Breast epithelium (tissue), 3 donors: ENCODE data around the gene EZH1.

Experiments used
- POLR2A ChIP-seq: fragments of 450-650 bp; IDR thresholded peaks from one replicate; pipeline ENCODE4 v1.6.1; 2016; ENCODE audit warnings: antibody characterized with exemption, mild to moderate bottlenecking, moderate library complexity
- TF ChIP-seq, protein P1 (sequence below), 3 donors: fragments of 450-650 bp; IDR thresholded peaks; one replicate each; pipeline ENCODE4 v1.5.1; 2016 to 2017; ENCODE audit warnings: antibody characterized with exemption in 3 of 3, mild to moderate bottlenecking in 3 of 3, moderate library complexity in 3 of 3

DNA sequence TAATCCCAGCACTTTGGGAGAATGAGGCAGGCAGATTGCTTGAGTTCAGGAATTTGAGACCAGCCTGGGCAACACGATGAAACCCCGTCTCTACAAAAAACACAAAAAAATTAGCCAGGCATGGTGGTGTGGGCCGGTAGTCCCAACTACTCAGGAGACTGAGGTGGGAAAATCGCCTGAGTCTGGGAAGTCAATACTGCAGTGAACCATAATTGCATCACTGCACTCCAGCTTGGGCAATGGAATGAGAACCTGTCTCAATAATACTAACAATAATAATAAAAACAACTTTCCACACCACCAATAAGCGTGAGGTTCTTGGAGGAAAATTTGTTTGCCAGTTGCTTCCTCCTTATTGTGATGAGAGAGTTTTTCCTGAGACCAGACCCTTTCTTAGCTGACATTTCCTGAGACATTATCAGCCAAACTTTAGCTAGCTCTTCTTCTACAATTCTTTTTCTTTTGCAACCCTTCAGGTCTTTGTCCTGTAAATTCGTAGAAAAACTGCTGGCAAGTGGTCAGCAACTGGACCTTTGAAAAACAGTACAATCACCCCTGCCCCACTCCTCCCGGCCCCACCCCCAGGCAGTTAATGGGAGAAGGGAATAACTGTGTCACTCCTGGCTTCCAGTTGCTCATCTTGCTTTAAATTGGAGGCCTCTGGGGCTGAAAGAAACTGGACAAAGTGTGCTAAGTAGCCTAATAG, 3.5 kb upstream of the EZH1 start:
- TF ChIP-seq POLR2A = no peak
- TF ChIP-seq, protein P1, sequence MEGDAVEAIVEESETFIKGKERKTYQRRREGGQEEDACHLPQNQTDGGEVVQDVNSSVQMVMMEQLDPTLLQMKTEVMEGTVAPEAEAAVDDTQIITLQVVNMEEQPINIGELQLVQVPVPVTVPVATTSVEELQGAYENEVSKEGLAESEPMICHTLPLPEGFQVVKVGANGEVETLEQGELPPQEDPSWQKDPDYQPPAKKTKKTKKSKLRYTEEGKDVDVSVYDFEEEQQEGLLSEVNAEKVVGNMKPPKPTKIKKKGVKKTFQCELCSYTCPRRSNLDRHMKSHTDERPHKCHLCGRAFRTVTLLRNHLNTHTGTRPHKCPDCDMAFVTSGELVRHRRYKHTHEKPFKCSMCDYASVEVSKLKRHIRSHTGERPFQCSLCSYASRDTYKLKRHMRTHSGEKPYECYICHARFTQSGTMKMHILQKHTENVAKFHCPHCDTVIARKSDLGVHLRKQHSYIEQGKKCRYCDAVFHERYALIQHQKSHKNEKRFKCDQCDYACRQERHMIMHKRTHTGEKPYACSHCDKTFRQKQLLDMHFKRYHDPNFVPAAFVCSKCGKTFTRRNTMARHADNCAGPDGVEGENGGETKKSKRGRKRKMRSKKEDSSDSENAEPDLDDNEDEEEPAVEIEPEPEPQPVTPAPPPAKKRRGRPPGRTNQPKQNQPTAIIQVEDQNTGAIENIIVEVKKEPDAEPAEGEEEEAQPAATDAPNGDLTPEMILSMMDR (IDR thresholded peaks at IDR 0.05) = no peak
